ENCODE measurements around the gene SCFD2. TPM values are rescaled to one million over a fixed set of nuclear protein-coding genes. Genes with fewer than 3 reads are reported as not detected.

SCFD2 gene
- total and polyA plus RNA-seq, 12 donors = 2.9 to 15.0 (median 9.7) TPM

DNA sequence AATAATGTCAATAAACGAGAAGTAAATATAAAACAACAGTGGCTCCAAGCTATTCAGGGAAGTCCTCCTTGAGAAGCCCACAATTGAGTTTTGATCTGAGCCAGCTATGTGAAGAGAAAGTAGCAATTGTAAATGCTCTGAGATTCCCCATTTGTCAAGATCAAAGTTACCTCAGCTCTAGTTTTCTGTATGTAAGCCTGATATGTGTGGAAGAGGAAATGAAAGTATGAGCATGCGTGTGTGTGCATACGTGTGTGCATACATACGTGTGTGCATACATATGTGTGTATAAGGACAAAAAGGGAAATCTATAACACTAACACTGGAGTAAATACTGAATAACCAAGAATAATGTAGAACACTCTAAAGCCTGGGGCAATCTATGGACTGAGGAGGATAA lies 130.3 kb downstream of the SCFD2 start:
- DNase-seq = no peak
- intact Hi-C loops (cut with DNase I) = no loop called here
- no peak for ATAC-seq
- H3K4me3 ChIP-seq = no peak overlapping the region
- H3K9me3 ChIP-seq = no peaks in the 10 kb centered on the region
- WGBS, 2 donors = 95 to 96% methylated on average over 4 of the region's 4 CpGs
- no peaks in the 10 kb centered on the region for H3K4me1 ChIP-seq
- H3K27ac ChIP-seq = no peak overlapping the region
- no peaks in the 10 kb centered on the region for H3K36me3 ChIP-seq
- TF ChIP-seq CTCF (IDR thresholded peaks at IDR 0.05) = no peak
- no peaks in the 10 kb centered on the region for H3K27me3 ChIP-seq

- DNase-seq (no peak), ATAC-seq (no peak)
- H3K27ac ChIP-seq = no peak overlapping the region
- intact Hi-C loops (cut with DNase I) = no loop called here
- no peaks in the 10 kb centered on the region for H3K9me3 ChIP-seq
- H3K4me3 ChIP-seq = no peak overlapping the region
- 97% methylated on average over 5 of the region's 5 CpGs for WGBS, 2 donors
- H3K36me3 ChIP-seq = no peaks in the 10 kb centered on the region
- no peaks in the 10 kb centered on the region for H3K4me1 ChIP-seq
- no peak for TF ChIP-seq CTCF (IDR thresholded peaks at IDR 0.05)
- no peaks in the 10 kb centered on the region for H3K27me3 ChIP-seq
Measured at GRCh38 chr4:53234669-53235068, 131.2 kb downstream of the SCFD2 start.

GRCh38 chr4:53234111-53234510 lies 131.8 kb downstream of the SCFD2 start:
- intact Hi-C loops (cut with DNase I) = no loop called here
- Histone ChIP-seq H3K4me3 (no peak overlapping the region), H3K27ac (no peak overlapping the region), H3K9me3 (peaks cover 0 to 4% (median 0%) of the 10 kb centered on the region in 11 donors), H3K36me3 (no peaks in the 10 kb centered on the region), H3K27me3 (no peaks in the 10 kb centered on the region), H3K4me1 (no peaks in the 10 kb centered on the region)
- ATAC-seq (no peak), DNase-seq (no peak)
- no peak for TF ChIP-seq CTCF (IDR thresholded peaks at IDR 0.05)

- Histone ChIP-seq H3K9me3 (peaks cover 0 to 5% (median 0%) of the 10 kb centered on the region in 11 donors), H3K36me3 (no peaks in the 10 kb centered on the region), H3K27ac (no peak overlapping the region), H3K27me3 (no peaks in the 10 kb centered on the region), H3K4me3 (no peak overlapping the region), H3K4me1 (no peaks in the 10 kb centered on the region)
- intact Hi-C loops (cut with DNase I) = no loop called here
- no peak for ATAC-seq
- TF ChIP-seq CTCF (IDR thresholded peaks at IDR 0.05) = no peak
- DNase-seq = no peak
- WGBS, 2 donors = 73 to 84% methylated on average over 2 of the region's 2 CpGs
Measured at GRCh38 chr4:53233114-53233795, 132.6 kb downstream of the SCFD2 start.

All from heart right ventricle (tissue), 16 donors.